Activated B cell treated with CpG ODN at 0.5 μM for 24 hours (primary cell): Measurements from ENCODE around the gene HDC. TPM values are rescaled to one million over a fixed set of nuclear protein-coding genes. Genes with fewer than 3 reads are reported as not detected.

Experiments used
- ATAC-seq: fragments of 200-7000 bp; cut with Tn5 transposase; one replicate; pipeline ENCODE4 v1.10.0; 2021; ENCODE audit warnings: low read depth, mild to moderate bottlenecking, moderate library complexity
- CTCF ChIA-PET: fragments of 350-600 bp; sonication (Branson Sonifier 250); formaldehyde crosslinking; loops from one replicate; lab custom pipeline; 2021; ENCODE audit warnings: antibody characterized with exemption; lab: Charles Lee
- POLR2A ChIA-PET: fragments of 350-600 bp; sonication (Branson Sonifier 250); formaldehyde crosslinking; loops from one replicate; lab custom pipeline; 2021; ENCODE audit warnings: antibody characterized with exemption; lab: Charles Lee
- DNase-seq: peaks from one replicate; pipeline ENCODE4 v3.0.0; 2022
- H3K27ac Mint-ChIP-seq: one replicate; pipeline ENCODE4 v1.8.0; 2020; ENCODE audit warnings: mixed read lengths
- H3K27me3 Mint-ChIP-seq: one replicate; pipeline ENCODE4 v1.8.0; 2021; ENCODE audit warnings: mixed read lengths
- H3K36me3 Mint-ChIP-seq: one replicate; pipeline ENCODE4 v1.8.0; 2021; ENCODE audit warnings: low read depth, mixed read lengths
- H3K4me1 Mint-ChIP-seq: one replicate; pipeline ENCODE4 v1.8.0; 2021; ENCODE audit warnings: mixed read lengths
- H3K4me3 Mint-ChIP-seq: one replicate; pipeline ENCODE4 v1.8.0; 2020; ENCODE audit warnings: mild to moderate bottlenecking, mixed read lengths
- H3K9me3 Mint-ChIP-seq: one replicate; pipeline ENCODE4 v1.8.0; 2020; ENCODE audit warnings: mixed read lengths
- CTCF ChIP-seq: fragments of 200-600 bp; IDR thresholded peaks from one replicate; pipeline ENCODE4 v1.8.0; 2022; ENCODE audit warnings: antibody characterized with exemption, mild to moderate bottlenecking
- intact Hi-C: fragments of 100-400 bp; cut with micrococcal nuclease; formaldehyde crosslinking; loops from one replicate; pipeline ENCODE4 v1.15.1; 2024
- total RNA-seq: library from RNA; stranded (reverse); gene quantifications from 2 replicates; pipeline ENCODE4 v1.2.3, GENCODE V29; 2022

HDC gene
- total RNA-seq, 1 donor from 2014 or later = not detected

GRCh38 chr15:50224606-50225005 lies 40.9 kb downstream of the HDC start:
- H3K4me3 Mint-ChIP-seq = no peak overlapping the region
- no peaks in the 10 kb centered on the region for H3K9me3 Mint-ChIP-seq
- intact Hi-C loops = no loop called here
- ATAC-seq (no peak), DNase-seq (no peak)
- POLR2A ChIA-PET = interaction anchor here (0.6 kb wide), 1 partner anchor 474 kb away, joined by 3 read pairs; no protein-coding TSS in a partner anchor
- peaks cover 4% of the 10 kb centered on the region for H3K4me1 Mint-ChIP-seq
- no peaks in the 10 kb centered on the region for H3K36me3 Mint-ChIP-seq
- H3K27ac Mint-ChIP-seq = no peak overlapping the region
- no peak for TF ChIP-seq CTCF
- H3K27me3 Mint-ChIP-seq = no peaks in the 10 kb centered on the region
- CTCF ChIA-PET = no interaction called here

DNA sequence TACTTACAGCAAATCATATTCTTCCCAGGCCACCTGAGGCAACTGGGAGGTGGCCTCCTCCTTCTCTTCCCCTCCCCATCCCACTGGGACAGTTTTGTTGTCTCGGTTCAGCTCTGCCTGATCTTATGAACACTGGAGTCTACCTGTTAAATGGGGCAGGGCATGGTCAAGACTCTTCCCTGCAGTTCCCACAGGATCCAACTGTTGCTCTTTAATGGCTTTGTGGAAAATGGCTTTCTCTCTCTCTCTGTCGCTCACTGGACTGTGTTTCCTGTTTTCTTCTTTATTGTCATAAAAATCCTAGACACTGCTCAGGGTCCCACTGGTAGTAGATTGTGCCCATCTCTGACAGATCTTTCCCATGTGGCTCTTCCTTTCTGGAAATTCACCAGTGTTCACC lies 43.3 kb downstream of the HDC start:
- no peak for TF ChIP-seq CTCF
- ATAC-seq = no peak
- POLR2A ChIA-PET = no interaction called here
- H3K27ac Mint-ChIP-seq = no peak overlapping the region
- H3K4me3 Mint-ChIP-seq = no peak overlapping the region
- no peaks in the 10 kb centered on the region for H3K27me3 Mint-ChIP-seq
- CTCF ChIA-PET = no interaction called here
- H3K4me1 Mint-ChIP-seq = peaks cover 4% of the 10 kb centered on the region
- no peaks in the 10 kb centered on the region for H3K9me3 Mint-ChIP-seq
- H3K36me3 Mint-ChIP-seq = no peaks in the 10 kb centered on the region
- DNase-seq = no peak
- intact Hi-C loops = no loop called here

- POLR2A ChIA-PET = no interaction called here
- no peak for DNase-seq
- Mint-ChIP-seq H3K27ac (no peak overlapping the region), H3K4me1 (peaks cover 4% of the 10 kb centered on the region), H3K9me3 (no peaks in the 10 kb centered on the region), H3K36me3 (no peaks in the 10 kb centered on the region), H3K4me3 (no peak overlapping the region), H3K27me3 (no peaks in the 10 kb centered on the region)
- intact Hi-C loops = no loop called here
- no peak for TF ChIP-seq CTCF
- CTCF ChIA-PET = no interaction called here
- ATAC-seq = no peak
These were observed 45.7 kb downstream of the HDC start for GRCh38 chr15:50219820-50220219.

DNA sequence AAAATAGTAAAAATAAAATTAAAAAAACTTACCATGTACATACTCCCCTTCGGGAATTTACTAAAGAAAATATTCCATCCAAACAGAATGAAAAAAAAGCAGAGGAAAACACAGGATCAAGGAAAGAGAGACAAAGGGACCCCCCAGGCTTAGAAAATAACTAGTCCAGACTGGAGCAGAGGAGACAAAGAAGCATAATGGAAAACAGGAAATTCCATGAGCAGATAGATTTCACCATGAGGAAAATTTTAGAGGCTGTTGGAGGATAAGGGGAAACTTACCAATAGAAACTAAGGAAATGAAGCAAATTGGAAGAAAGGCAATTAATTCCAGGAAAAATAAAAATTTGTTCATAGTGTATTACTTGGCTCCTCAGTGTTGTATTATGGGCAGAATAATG lies 46.8 kb downstream of the HDC start:
- POLR2A ChIA-PET = no interaction called here
- CTCF ChIA-PET = no interaction called here
- no peaks in the 10 kb centered on the region for H3K27me3 Mint-ChIP-seq
- TF ChIP-seq CTCF = no peak
- no peak for ATAC-seq
- no peaks in the 10 kb centered on the region for H3K36me3 Mint-ChIP-seq
- H3K9me3 Mint-ChIP-seq = no peaks in the 10 kb centered on the region
- no peak overlapping the region for H3K4me3 Mint-ChIP-seq
- intact Hi-C loops = no loop called here
- H3K27ac Mint-ChIP-seq = no peak overlapping the region
- H3K4me1 Mint-ChIP-seq = peaks cover 4% of the 10 kb centered on the region
- no peak for DNase-seq

GRCh38 chr15:50218291-50218690 lies 47.2 kb downstream of the HDC start:
- DNase-seq = no peak
- Mint-ChIP-seq H3K4me1 (peaks cover 4% of the 10 kb centered on the region), H3K4me3 (no peak overlapping the region), H3K27ac (no peak overlapping the region), H3K9me3 (no peaks in the 10 kb centered on the region), H3K27me3 (no peaks in the 10 kb centered on the region), H3K36me3 (no peaks in the 10 kb centered on the region)
- ChIA-PET CTCF (no interaction called here), POLR2A (no interaction called here)
- ATAC-seq = no peak
- intact Hi-C loops = no loop called here
- no peak for TF ChIP-seq CTCF
